K562 (cell line): Measurements from ENCODE around the gene NSUN6. TPM values are rescaled to one million over a fixed set of nuclear protein-coding genes. Genes with fewer than 3 reads are reported as not detected.
"Not testable (repeated sequence)": the region's sequence is repeated elsewhere in the genome, so short reads cannot be mapped to it uniquely, and the experiment has no call there.

Source experiments
- ATAC-seq: fragments of 200-7000 bp; cut with Tn5 transposase; 3 replicates; pipeline ENCODE4 v1.9.1; 2020; ENCODE audit warnings: moderate library complexity
- BruUV-seq: library from RNA; stranded (reverse); fragments of 400-500 nt; replicated peaks from 2 replicates; lab custom pipeline; 2021; lab: Mats Ljungman, UMichigan
- CTCF ChIA-PET: fragments of 300-600 bp; formaldehyde crosslinking; extraction: SDS; loops from one replicate; lab custom pipeline; 2021; ENCODE audit warnings: low intra/inter-chr PET ratio; lab: Yijun Ruan, JAX
- POLR2A ChIA-PET: fragments of 300-600, 350-650 bp; sonication (Branson Sonifier 250); formaldehyde crosslinking; extraction: SDS; loops from one replicate; lab custom pipeline; 2021; ENCODE audit warnings: antibody characterized with exemption, inconsistent platforms; lab: Yijun Ruan, JAX
- DNase-seq, 4 experiments: peaks; one replicate each; pipeline versions ENCODE4 v3.0.0 to v3.0.0-alpha.2; 2011 to 2018; ENCODE audit warnings: low spot score in 3 of 4, mixed read lengths in 3 of 4; ENCODE audit errors: extremely low read depth in 1 of 4
- FAIRE-seq: peaks from 2 replicates; lab custom pipeline; 2011; peaks lifted over from hg19 to GRCh38; lab: Jason Lieb, UNC
- H2AFZ ChIP-seq: 2 replicates; pipeline ENCODE4 v1.6.0; 2011; ENCODE audit warnings: low read depth, low read length, control low read depth, inconsistent platforms
- H3K27ac ChIP-seq: fragments of 200-600 bp; 3 replicates; pipeline ENCODE4 v1.8.0; 2011; ENCODE audit warnings: low read depth, mild to moderate bottlenecking, control low read depth, inconsistent platforms, low read length, moderate library complexity, mixed read lengths; ENCODE audit errors: extremely low read depth
- H3K27me3 ChIP-seq, 2 experiments: fragments of 300-600 bp in 1 of 2; 2 replicates in 1 of 2; 3 replicates in 1 of 2; pipeline versions ENCODE4 v1.6.0 to v1.8.0; 2011; ENCODE audit warnings: inconsistent platforms in 2 of 2, low read length in 2 of 2, mild to moderate bottlenecking in 1 of 2, mixed read lengths in 1 of 2, moderate library complexity in 1 of 2; ENCODE audit not compliant: control insufficient read depth in 2 of 2, insufficient read depth in 2 of 2
- H3K36me3 ChIP-seq: fragments of 300-600 bp; 3 replicates; pipeline ENCODE4 v1.8.0; 2011; ENCODE audit warnings: mild to moderate bottlenecking, low read length, inconsistent platforms; ENCODE audit not compliant: control insufficient read depth, insufficient read depth
- H3K4me1 ChIP-seq, 2 experiments: fragments of 200-600 bp in 1 of 2; replicated peaks in 1 of 2; 2 replicates in 1 of 2; 3 replicates in 1 of 2; pipeline versions ENCODE4 v1.5.1 to v1.8.0; 2011; ENCODE audit warnings: inconsistent platforms in 2 of 2, low read length in 2 of 2, mild to moderate bottlenecking in 1 of 2, mixed read lengths in 1 of 2, moderate library complexity in 1 of 2; ENCODE audit not compliant: control insufficient read depth in 2 of 2, insufficient read depth in 2 of 2
- H3K4me2 ChIP-seq: 2 replicates; pipeline ENCODE4 v1.6.1; 2011; ENCODE audit warnings: low read length, control low read depth, inconsistent platforms, mixed read lengths; ENCODE audit not compliant: insufficient read depth
- H3K4me3 ChIP-seq: fragments of 200-600 bp; sonication (generic), shearing (Covaris generic); 2 replicates; pipeline ENCODE4 v1.5.1; 2016; ENCODE audit warnings: control low read depth, inconsistent platforms
- H3K79me2 ChIP-seq: fragments of 200-600 bp; 3 replicates; pipeline ENCODE4 v1.8.0; 2011; ENCODE audit warnings: low read length, inconsistent platforms; ENCODE audit not compliant: control insufficient read depth, insufficient read depth
- H3K9ac ChIP-seq, 2 experiments: 2 replicates each; pipeline versions ENCODE4 v1.6.0 to v1.6.1; 2011; ENCODE audit warnings: low read depth in 2 of 2, low read length in 2 of 2, control low read depth in 1 of 2, inconsistent platforms in 1 of 2, mild to moderate bottlenecking in 1 of 2, mixed read lengths in 1 of 2; ENCODE audit not compliant: insufficient read depth in 1 of 2
- H3K9me1 ChIP-seq: one replicate; pipeline ENCODE4 v1.6.0; 2011; ENCODE audit warnings: inconsistent platforms, mild to moderate bottlenecking, low read length, moderate library complexity; ENCODE audit not compliant: control insufficient read depth, insufficient read depth
- H3K9me3 ChIP-seq: replicated peaks from 2 replicates; pipeline ENCODE4 v1.5.1; 2011; ENCODE audit warnings: low read depth, low read length, inconsistent platforms; ENCODE audit not compliant: control insufficient read depth, insufficient read depth
- H4K20me1 ChIP-seq: replicated peaks from 2 replicates; pipeline ENCODE4 v1.6.1; 2011; ENCODE audit warnings: low read length, inconsistent platforms, mixed read lengths; ENCODE audit not compliant: control insufficient read depth, insufficient read depth
- CUX1 ChIP-seq: fragments of 200-800 bp; sonication (Bioruptor generic); IDR thresholded peaks from 2 replicates; pipeline ENCODE4 v1.6.1; 2016; ENCODE audit warnings: missing genetic modification characterization, missing compliant biosample characterization
- FOXP1 ChIP-seq: sonication (generic); formaldehyde crosslinking; IDR thresholded peaks from 2 replicates; pipeline ENCODE4 v1.8.0; 2022; ENCODE audit warnings: mild to moderate bottlenecking, missing genetic modification reagents
- SIN3A ChIP-seq, 2 experiments: fragments of 150-350 bp in 1 of 2; IDR thresholded peaks; 2 replicates each; pipeline ENCODE4 v1.6.1; 2011 to 2016; ENCODE audit warnings: borderline replicate concordance in 2 of 2, low read depth in 2 of 2, low read length in 2 of 2, mild to moderate bottlenecking in 2 of 2, moderate library complexity in 2 of 2; ENCODE audit not compliant: control insufficient read depth in 1 of 2
- WGBS: fragments of 100-300 bp; shearing (Covaris generic); methylation state at CpG from one replicate; pipeline ENCODE4 v1.1.6; 2016; ENCODE audit warnings: low coverage, mixed read lengths; ENCODE audit not compliant: insufficient coverage; ENCODE audit errors: missing lambda C conversion rate; 5-methylcytosine and 5-hydroxymethylcytosine counted together
- in situ Hi-C: fragments of 300-500 bp; cut with MboI; formaldehyde crosslinking; loops from 4 replicates; pipeline ENCODE4 v1.15.0; 2018; ENCODE audit warnings: inconsistent platforms, mixed read lengths
- intact Hi-C: fragments of 100-400 bp; cut with micrococcal nuclease; formaldehyde crosslinking; loops from 2 replicates; pipeline ENCODE4 v1.14.2; 2022
- polyA plus RNA-seq, 8 experiments: library from polyadenylated mRNA; depleted of rRNA in 4 of 8; stranded (reverse) in 5 of 8; unstranded in 3 of 8; fragments of >200 nt; fragmentation: Nextera tagmentation in 2 of 8; fragmentation: Illumina TruSeq in 1 of 8; extraction: Ambion mirVana in 2 of 8; extraction: Trizol in 1 of 8; gene quantifications; 2 replicates each; pipeline versions ENCODE4 v1.2.1 to v1.2.3, GENCODE V29; 2011 to 2014; ENCODE audit warnings: inconsistent platforms in 1 of 8, missing spikeins in 1 of 8
- total RNA-seq, 7 experiments: library from RNA; depleted of rRNA in 6 of 7; stranded (reverse); fragments of >200 nt in 6 of 7; fragmentation: Illumina TruSeq in 2 of 7; extraction: Trizol in 2 of 7; gene quantifications; 2 replicates each; pipeline versions ENCODE4 v1.2.1 to v1.2.3, GENCODE V29; 2011 to 2021; ENCODE audit warnings: low replicate concordance in 1 of 7

Gene NSUN6
- total and polyA plus RNA-seq, 9 of the 15 experiments (the other 6 are each of a cell fraction or from before 2014, with no cell fraction given) = 12.5 to 33.1 (median 24.2) TPM

GRCh38 chr10:18594574-18595156, 56.7 kb downstream of the NSUN6 start (continued):
- TF ChIP-seq CUX1 (no peak), SIN3A (IDR thresholded peaks at IDR 0.05; ENCODE audit: borderline replicate concordance in 2 of 2, control insufficient read depth in 1 of 2, low read depth in 2 of 2, low read length in 2 of 2) (no peak), FOXP1 (CRISPR knock-in tag) (no peak)

GRCh38 chr10:18591141-18591540, 60.2 kb downstream of the NSUN6 start:
- CTCF ChIA-PET, intact Hi-C loops: not testable (repeated sequence)

More at GRCh38 chr10:18591141-18591540, 60.2 kb downstream of the NSUN6 start:
- 100% methylated on average over 1 of the region's 1 CpG for WGBS
- FAIRE-seq, POLR2A ChIA-PET, H3K4me3 ChIP-seq, in situ Hi-C loops, H2AFZ ChIP-seq, BruUV-seq, H4K20me1 ChIP-seq, H3K27me3 ChIP-seq, ATAC-seq, H3K4me1 ChIP-seq, H3K9ac ChIP-seq, H3K79me2 ChIP-seq, DNase-seq, H3K4me2 ChIP-seq, H3K9me3 ChIP-seq, H3K27ac ChIP-seq, H3K9me1 ChIP-seq: not testable (repeated sequence)
- peaks cover 34% of the 10 kb centered on the region for H3K36me3 ChIP-seq
